AG10803 (cell line): ENCODE measurements around the gene TESMIN.

Experiments used
- DNase-seq: peaks from one replicate; pipeline ENCODE4 v3.0.0; 2010; ENCODE audit warnings: low read depth
- H3K4me3 ChIP-seq: 2 replicates; pipeline ENCODE4 v1.5.1; 2011; ENCODE audit warnings: mild to moderate bottlenecking, low read length, control low read depth
- TF ChIP-seq, protein P1 (sequence below): conservative IDR thresholded peaks from 2 replicates; pipeline ENCODE4 v1.5.1; 2011; ENCODE audit warnings: mild to moderate bottlenecking, low read length, control low read depth, inconsistent platforms

The TESMIN gene

DNA sequence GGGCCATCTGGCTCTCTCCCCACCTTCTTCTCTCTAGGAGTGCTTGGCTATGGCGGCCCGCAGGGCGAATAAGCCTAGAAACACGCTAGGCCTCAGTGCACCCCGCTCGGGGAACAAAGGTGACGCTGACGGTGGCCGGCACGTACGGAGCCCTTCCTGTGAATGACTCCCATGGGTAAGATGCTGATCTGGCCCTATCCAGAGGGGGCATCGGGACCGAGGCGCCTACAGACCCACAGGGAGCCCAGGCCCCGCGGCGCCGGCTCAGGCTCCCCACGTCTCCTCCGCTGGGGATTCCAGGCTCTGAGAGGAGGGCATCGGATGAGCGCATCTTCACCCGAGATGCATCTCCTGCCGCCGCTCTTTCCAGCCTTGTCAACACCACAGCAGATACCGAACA lies 31.4 kb upstream of the TESMIN start:
- TF ChIP-seq, protein P1, sequence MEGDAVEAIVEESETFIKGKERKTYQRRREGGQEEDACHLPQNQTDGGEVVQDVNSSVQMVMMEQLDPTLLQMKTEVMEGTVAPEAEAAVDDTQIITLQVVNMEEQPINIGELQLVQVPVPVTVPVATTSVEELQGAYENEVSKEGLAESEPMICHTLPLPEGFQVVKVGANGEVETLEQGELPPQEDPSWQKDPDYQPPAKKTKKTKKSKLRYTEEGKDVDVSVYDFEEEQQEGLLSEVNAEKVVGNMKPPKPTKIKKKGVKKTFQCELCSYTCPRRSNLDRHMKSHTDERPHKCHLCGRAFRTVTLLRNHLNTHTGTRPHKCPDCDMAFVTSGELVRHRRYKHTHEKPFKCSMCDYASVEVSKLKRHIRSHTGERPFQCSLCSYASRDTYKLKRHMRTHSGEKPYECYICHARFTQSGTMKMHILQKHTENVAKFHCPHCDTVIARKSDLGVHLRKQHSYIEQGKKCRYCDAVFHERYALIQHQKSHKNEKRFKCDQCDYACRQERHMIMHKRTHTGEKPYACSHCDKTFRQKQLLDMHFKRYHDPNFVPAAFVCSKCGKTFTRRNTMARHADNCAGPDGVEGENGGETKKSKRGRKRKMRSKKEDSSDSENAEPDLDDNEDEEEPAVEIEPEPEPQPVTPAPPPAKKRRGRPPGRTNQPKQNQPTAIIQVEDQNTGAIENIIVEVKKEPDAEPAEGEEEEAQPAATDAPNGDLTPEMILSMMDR, result no peak
- H3K4me3 ChIP-seq, result no peak overlapping the region
- no peak for DNase-seq

DNA sequence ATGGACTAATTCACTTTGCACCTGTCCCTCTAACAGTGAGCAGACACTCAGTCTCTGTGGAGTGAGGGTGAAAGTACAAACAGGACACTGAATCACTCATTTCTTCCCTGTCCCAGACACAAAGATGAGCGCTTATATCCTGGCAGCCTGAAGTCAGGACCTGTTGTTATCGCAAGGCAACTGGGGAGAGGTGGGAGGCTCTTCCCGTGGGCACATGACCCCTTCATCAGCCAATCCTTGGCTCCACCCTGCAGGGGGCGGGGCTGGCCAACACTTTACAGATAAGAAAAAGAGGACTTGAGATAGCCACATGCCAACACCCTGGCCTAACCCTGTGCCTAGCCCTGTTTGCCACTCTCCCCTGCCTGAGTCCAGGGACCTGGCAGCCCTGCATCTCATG lies 29.5 kb upstream of the TESMIN start:
- DNase-seq, result no peak
- H3K4me3 ChIP-seq, result no peak overlapping the region
- TF ChIP-seq, protein P1, result no peak

DNA sequence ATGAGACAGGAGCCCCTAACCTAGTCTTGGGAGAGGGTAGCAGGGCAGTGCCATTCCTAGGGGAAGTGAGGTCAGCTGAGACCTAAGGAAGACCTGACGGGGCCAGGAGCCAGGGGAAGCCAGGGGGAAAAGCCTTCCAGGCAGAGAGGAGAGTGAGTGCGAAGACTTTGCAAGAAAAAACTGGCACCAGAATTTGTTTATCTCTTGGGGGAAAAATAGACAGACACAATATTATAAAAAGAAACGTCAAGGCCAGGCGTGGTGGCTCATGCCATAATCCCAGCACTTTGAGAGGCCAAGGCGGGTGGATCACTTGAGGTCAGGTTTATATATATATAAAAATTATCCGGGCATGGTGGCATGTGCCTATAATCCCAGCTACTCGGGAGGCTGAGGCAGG lies 26.9 kb upstream of the TESMIN start:
- no peak for DNase-seq
- H3K4me3 ChIP-seq, result no peak overlapping the region
- TF ChIP-seq, protein P1, result no peak

DNA sequence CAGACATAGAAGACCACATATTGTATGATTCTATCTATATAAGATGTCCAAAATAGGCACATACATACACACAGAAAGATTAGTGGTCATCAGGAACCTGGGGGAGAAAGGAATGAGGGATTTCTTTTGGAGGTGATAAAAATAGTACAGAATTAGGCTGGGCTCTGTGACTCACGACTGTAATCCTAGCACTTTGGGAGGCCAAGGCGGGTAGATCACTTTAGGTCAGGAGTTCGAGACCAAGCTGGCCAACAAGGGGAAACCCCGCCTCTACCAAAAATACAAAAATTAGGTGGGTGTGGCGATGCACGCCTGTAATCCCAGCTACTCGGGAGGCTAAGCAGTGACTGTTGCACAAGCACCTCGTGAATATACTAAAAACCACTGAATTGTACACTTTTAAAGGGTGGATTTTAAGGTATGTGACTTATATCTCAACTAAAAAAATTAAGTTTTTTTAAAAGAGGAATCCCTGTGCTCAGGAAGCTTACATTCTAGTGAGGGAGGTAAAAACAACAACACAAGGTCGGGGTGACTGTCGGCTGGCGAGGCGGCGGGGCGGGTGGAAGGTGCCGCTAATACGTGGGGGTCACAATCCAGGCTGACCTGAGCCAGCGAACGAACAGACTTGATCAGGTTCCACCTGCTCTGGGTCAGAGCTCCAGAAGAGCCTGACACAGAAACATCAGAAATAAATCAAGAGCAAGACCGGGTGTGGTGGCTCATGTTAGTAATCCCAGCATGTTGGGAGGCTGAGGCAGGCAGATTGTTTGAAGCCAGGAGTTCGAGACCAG lies 25.3 kb upstream of the TESMIN start:
- no peak overlapping the region for H3K4me3 ChIP-seq
- DNase-seq, result no peak
- TF ChIP-seq, protein P1, result no peak

DNA sequence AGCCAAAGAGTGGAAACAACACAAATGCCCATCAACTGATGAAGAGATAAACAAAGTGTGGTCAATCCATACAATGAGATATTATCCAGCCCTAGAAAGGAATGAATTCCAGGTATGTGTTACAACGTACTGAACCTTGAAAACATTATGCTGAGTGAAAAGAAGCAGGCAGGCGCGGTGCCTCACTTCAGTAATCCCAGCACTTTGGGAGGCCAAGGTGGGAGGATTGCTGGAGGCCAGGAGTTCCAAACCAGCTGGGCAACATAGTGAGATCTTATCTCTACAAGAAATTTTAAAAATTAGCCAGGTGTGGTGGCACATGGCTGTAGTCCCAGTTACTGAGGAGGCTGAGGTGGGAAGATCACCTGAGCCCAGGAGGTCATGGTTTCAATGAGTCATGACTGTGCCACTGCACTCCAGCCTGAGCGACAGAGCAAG lies 24.6 kb upstream of the TESMIN start:
- H3K4me3 ChIP-seq, result no peak overlapping the region
- no peak for DNase-seq
- TF ChIP-seq, protein P1, result no peak

DNA sequence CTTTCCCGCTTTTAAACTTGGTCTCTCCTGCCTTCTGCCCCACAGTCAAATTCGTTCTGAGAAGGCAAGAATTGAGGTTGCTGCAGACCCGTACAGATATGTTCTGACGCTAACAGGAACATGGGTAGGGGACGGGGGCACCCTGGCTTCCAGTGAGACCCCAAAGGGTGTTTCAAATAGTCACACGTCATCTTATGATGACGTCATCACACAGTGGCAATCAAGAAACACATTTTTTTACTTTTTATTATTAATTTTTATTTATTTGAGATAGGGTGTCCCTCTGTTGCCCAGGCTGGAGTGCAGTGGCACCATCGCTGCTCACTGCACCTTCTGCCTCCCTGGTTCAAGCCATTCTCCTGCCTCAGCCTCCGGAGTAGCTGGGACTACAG lies 22.9 kb upstream of the TESMIN start:
- H3K4me3 ChIP-seq, result no peak overlapping the region
- no peak for DNase-seq
- TF ChIP-seq, protein P1, result no peak

DNA sequence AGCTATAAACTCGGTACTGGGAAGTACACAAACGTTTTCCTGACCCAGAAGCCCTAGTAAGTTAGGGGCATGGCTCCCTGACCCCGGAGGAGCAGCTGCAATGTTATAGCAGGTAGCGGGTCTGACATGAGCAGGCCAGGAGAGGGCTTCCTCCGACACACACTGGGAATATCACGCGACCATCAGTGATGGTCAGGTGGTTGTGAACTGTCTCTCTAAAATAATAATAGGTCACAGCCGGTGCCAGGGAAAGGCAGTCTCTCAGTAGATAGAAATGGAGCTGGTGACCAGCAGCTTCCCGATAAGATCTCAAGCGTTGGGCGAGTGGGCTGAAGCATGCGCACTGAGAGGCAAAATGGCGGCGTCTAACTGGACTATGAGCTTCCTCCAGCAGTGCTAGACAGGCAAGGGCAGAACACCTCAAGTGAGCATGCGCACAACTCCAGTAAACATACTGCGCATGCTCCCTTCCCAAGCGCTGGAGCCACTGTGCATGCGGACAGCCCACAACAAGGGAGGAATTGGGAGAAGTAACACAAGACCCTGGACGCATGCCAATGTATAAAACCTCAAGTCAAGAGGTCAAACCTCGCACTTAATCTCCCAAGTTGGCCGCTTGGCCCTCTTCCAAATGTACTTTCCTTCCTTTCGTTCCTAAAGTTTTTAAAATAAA lies 22.3 kb upstream of the TESMIN start:
- no peak for DNase-seq
- no peak overlapping the region for H3K4me3 ChIP-seq
- TF ChIP-seq, protein P1, result no peak
